Fibroblast of pulmonary artery (primary cell): Measurements from ENCODE around the gene LCLAT1.
"Not testable (repeated sequence)": the region's sequence is repeated elsewhere in the genome, so short reads cannot be mapped to it uniquely, and the experiment has no call there.

ENCODE experiments used
- DNase-seq: peaks from one replicate; pipeline ENCODE4 v3.0.0-alpha.2; 2010; ENCODE audit warnings: low read depth
- H3K4me3 ChIP-seq: replicated peaks from 2 replicates; pipeline ENCODE4 v1.5.1; 2011; ENCODE audit warnings: low read depth, mild to moderate bottlenecking, control low read depth, low read length, moderate library complexity
- TF ChIP-seq, protein P1 (sequence below): IDR thresholded peaks from 2 replicates; pipeline ENCODE4 v1.5.1; 2011; ENCODE audit warnings: mild to moderate bottlenecking, control low read depth, low read length, inconsistent platforms; ENCODE audit errors: missing control alignments

The LCLAT1 gene

DNA sequence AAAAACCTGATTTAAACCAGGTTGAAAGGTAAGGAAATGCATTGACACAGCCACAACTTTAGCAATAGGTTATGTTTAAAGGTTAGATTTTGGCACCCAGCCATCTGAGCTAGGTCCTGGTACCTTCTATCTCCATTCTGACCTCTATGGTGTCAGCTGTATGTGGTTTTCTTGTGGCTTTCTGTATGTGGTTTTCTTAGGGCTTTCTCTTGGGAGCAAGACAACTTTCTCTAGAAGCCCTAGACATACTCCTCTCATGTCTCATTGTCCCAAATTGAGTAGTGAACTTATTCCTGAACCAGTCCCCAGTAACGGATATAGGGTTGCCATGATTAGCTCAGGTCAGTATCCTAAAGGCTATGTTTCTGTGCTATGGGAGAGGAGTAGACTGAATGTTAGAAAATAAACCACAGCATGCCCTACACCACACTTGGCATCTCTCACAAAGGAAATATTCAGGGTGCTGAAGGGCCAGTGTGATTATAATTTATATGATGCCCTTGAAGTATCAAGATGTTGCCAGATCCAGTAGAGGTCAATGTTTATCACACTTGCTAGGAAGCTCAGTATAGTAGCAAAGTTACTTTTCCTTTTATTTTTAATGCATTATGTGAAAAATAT is 184.1 kb downstream of the LCLAT1 start:
- TF ChIP-seq, protein P1, sequence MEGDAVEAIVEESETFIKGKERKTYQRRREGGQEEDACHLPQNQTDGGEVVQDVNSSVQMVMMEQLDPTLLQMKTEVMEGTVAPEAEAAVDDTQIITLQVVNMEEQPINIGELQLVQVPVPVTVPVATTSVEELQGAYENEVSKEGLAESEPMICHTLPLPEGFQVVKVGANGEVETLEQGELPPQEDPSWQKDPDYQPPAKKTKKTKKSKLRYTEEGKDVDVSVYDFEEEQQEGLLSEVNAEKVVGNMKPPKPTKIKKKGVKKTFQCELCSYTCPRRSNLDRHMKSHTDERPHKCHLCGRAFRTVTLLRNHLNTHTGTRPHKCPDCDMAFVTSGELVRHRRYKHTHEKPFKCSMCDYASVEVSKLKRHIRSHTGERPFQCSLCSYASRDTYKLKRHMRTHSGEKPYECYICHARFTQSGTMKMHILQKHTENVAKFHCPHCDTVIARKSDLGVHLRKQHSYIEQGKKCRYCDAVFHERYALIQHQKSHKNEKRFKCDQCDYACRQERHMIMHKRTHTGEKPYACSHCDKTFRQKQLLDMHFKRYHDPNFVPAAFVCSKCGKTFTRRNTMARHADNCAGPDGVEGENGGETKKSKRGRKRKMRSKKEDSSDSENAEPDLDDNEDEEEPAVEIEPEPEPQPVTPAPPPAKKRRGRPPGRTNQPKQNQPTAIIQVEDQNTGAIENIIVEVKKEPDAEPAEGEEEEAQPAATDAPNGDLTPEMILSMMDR: no peak
- no peak overlapping the region for H3K4me3 ChIP-seq
- DNase-seq: no peak

GRCh38 chr2:30633039-30633438 is 186.0 kb downstream of the LCLAT1 start:
- TF ChIP-seq, protein P1: no peak
- no peak overlapping the region for H3K4me3 ChIP-seq

DNA sequence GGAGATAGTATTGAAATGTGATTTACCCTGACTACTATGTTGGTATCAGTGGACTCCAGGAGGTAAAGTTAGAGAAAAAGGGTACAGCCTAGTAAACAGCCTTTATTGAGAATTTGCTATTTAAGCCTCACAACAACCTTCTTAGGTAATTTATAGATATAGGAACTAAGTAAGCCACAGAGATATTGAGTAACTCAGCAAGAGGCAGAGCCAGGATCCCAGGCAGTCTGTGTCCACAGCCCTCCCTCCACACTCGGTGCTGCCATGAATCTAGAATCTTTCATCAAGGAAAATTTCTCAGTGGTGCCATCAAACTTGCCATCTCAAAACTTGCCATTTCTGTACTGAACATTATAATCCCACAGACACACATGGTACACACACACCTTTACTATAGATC is 189.3 kb downstream of the LCLAT1 start:
- TF ChIP-seq, protein P1: no peak
- no peak for DNase-seq
- no peak overlapping the region for H3K4me3 ChIP-seq

More at GRCh38 chr2:30633039-30633438, 186.0 kb downstream of the LCLAT1 start:
- DNase-seq: no peak

DNA sequence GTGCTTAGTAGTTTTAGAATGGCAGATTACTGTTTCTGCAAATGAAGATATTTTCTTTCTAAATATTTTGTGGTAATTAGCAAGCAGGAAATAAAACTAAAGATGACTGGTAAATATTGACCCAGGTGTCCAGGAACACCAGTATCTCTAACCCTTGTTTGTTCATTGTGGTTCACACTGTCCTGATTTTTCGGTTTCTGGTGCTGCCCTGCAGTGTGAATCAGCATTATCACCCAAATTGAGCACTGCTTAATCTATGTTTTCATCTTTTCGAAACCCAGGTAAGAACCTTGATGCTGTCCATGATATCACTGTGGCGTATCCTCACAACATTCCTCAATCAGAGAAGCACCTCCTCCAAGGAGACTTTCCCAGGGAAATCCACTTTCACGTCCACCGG is 192.8 kb downstream of the LCLAT1 start:
- no peak for DNase-seq
- H3K4me3 ChIP-seq: no peak overlapping the region
- TF ChIP-seq, protein P1: no peak

- TF ChIP-seq, protein P1: no peak
- DNase-seq: no peak
- H3K4me3 ChIP-seq: no peak overlapping the region
Observed at GRCh38 chr2:30641765-30642345, 194.8 kb downstream of the LCLAT1 start.

- DNase-seq: not testable (repeated sequence)
Observed at GRCh38 chr2:30643013-30643412, 196.0 kb downstream of the LCLAT1 start.

GRCh38 chr2:30643674-30644073 is 196.6 kb downstream of the LCLAT1 start:
- DNase-seq: no peak
- TF ChIP-seq, protein P1: no peak
- no peak overlapping the region for H3K4me3 ChIP-seq

More at GRCh38 chr2:30643013-30643412, 196.0 kb downstream of the LCLAT1 start:
- H3K4me3 ChIP-seq: not testable (repeated sequence)
